GM21619 (cell line): ENCODE data around the gene TUBA4B.

Experiments used
- ATAC-seq: cut with Tn5 transposase; IDR thresholded peaks from one replicate; pipeline ENCODE4 v1.9.1; 2021; ENCODE audit not compliant: unreplicated experiment

Gene TUBA4B

GRCh38 chr2:219314804-219315468, 61.9 kb downstream of the TUBA4B start:
- ATAC-seq, result no peak
